Neural cell (in vitro differentiated cells): ENCODE measurements around the gene PARP3. TPM values are rescaled to one million over a fixed set of nuclear protein-coding genes. Genes with fewer than 3 reads are reported as not detected.

Source experiments
- H2AFZ ChIP-seq: fragments of 200-600, 300-800 bp; sonication (generic), shearing (Covaris generic); 2 replicates; pipeline ENCODE4 v1.6.0; 2014; ENCODE audit warnings: low read depth, mild to moderate bottlenecking, antibody characterized with exemption, low read length, moderate library complexity
- H3F3A ChIP-seq: fragments of 200-600 bp; shearing (Covaris generic); 2 replicates; pipeline ENCODE4 v1.6.1; 2016; ENCODE audit warnings: mild to moderate bottlenecking, moderate library complexity, mixed read lengths, antibody characterized with exemption, low read length; ENCODE audit not compliant: insufficient read depth, poor library complexity, severe bottlenecking
- H3K27ac ChIP-seq: fragments of 200-600, 300-800 bp; sonication (generic), shearing (Covaris generic); 2 replicates; pipeline ENCODE4 v1.5.1; 2014; ENCODE audit warnings: mild to moderate bottlenecking, low read length, moderate library complexity
- H3K27me3 ChIP-seq: fragments of 300-800, 200-600 bp; sonication (generic), shearing (Covaris generic); 2 replicates; pipeline ENCODE4 v1.6.0; 2014; ENCODE audit warnings: mild to moderate bottlenecking, low read depth, low read length, moderate library complexity; ENCODE audit not compliant: insufficient read depth
- H3K36me3 ChIP-seq: fragments of 300-800, 200-600 bp; sonication (generic), shearing (Covaris generic); 2 replicates; pipeline ENCODE4 v1.5.1; 2014; ENCODE audit warnings: mild to moderate bottlenecking, antibody characterized with exemption, low read length, moderate library complexity; ENCODE audit not compliant: insufficient read depth
- H3K4me2 ChIP-seq: fragments of 300-800, 200-600 bp; sonication (generic), shearing (Covaris generic); 2 replicates; pipeline ENCODE4 v1.6.0; 2014; ENCODE audit warnings: mild to moderate bottlenecking, low read length
- H3K4me3 ChIP-seq: fragments of 300-800, 200-600 bp; sonication (generic), shearing (Covaris generic); 2 replicates; pipeline ENCODE4 v1.5.1; 2014; ENCODE audit warnings: mild to moderate bottlenecking, low read length, moderate library complexity
- H3K79me2 ChIP-seq: fragments of 200-600 bp; shearing (Covaris generic); replicated peaks from 2 replicates; pipeline ENCODE4 v1.6.0; 2014; ENCODE audit warnings: mild to moderate bottlenecking, low read length, moderate library complexity; ENCODE audit not compliant: insufficient read depth
- H3K9ac ChIP-seq: fragments of 300-800, 200-600 bp; sonication (generic), shearing (Covaris generic); 2 replicates; pipeline ENCODE4 v1.6.1; 2016; ENCODE audit warnings: mild to moderate bottlenecking, low read length, mixed read lengths
- H3K9me2 ChIP-seq: fragments of 200-600 bp; shearing (Covaris generic); 2 replicates; pipeline ENCODE4 v1.6.1; 2016; ENCODE audit warnings: mild to moderate bottlenecking, low read length, mixed read lengths; ENCODE audit not compliant: insufficient read depth
- H3K9me3 ChIP-seq: fragments of 200-600, 300-800 bp; sonication (generic), shearing (Covaris generic); 2 replicates; pipeline ENCODE4 v1.6.1; 2016; ENCODE audit warnings: mild to moderate bottlenecking, mixed run types, low read length, moderate library complexity, mixed read lengths
- H4K20me1 ChIP-seq: fragments of 200-600 bp; shearing (Covaris generic); 2 replicates; pipeline ENCODE4 v1.6.1; 2016; ENCODE audit warnings: mild to moderate bottlenecking, mixed run types; ENCODE audit not compliant: insufficient read depth
- CTCF ChIP-seq: fragments of 450-650 bp; IDR thresholded peaks from 2 replicates; pipeline ENCODE4 v1.5.1; 2014; ENCODE audit warnings: antibody characterized with exemption, mild to moderate bottlenecking, moderate library complexity; ENCODE audit not compliant: poor library complexity, severe bottlenecking
- EP300 ChIP-seq: fragments of 450-650 bp; conservative IDR thresholded peaks from 2 replicates; pipeline ENCODE4 v1.6.1; 2014; ENCODE audit warnings: antibody characterized with exemption, mild to moderate bottlenecking, moderate library complexity; ENCODE audit not compliant: poor library complexity, severe bottlenecking
- EZH2 ChIP-seq: fragments of 200-600, 300-800 bp; shearing (Covaris generic), sonication (generic); IDR thresholded peaks from 2 replicates; pipeline ENCODE4 v1.6.1; 2014; ENCODE audit warnings: antibody characterized with exemption, low read length, borderline replicate concordance, mild to moderate bottlenecking; ENCODE audit not compliant: insufficient read depth, poor library complexity, severe bottlenecking
- MXI1 ChIP-seq: fragments of 450-650 bp; conservative IDR thresholded peaks from 2 replicates; pipeline ENCODE4 v1.6.1; 2014; ENCODE audit warnings: antibody characterized with exemption, mild to moderate bottlenecking; ENCODE audit not compliant: poor library complexity, severe bottlenecking
- POLR2AphosphoS5 ChIP-seq: IDR thresholded peaks from 2 replicates; pipeline ENCODE4 v1.6.1; 2012
- RAD21 ChIP-seq: fragments of 450-650 bp; conservative IDR thresholded peaks from 2 replicates; pipeline ENCODE4 v1.6.1; 2014; ENCODE audit warnings: antibody characterized with exemption, mild to moderate bottlenecking, moderate library complexity
- SMC3 ChIP-seq: fragments of 450-650 bp; conservative IDR thresholded peaks from 2 replicates; pipeline ENCODE4 v1.6.1; 2014; ENCODE audit warnings: antibody characterized with exemption, mild to moderate bottlenecking, moderate library complexity; ENCODE audit not compliant: poor library complexity
- TAF1 ChIP-seq: IDR thresholded peaks from 2 replicates; pipeline ENCODE4 v1.6.1; 2012; ENCODE audit warnings: low read depth
- polyA plus RNA-seq: library from polyadenylated mRNA; depleted of rRNA; stranded (reverse); fragments of >200 nt; gene quantifications from 2 replicates; pipeline ENCODE4 v1.2.3, GENCODE V29; 2014
- TF ChIP-seq, protein P1 (sequence below): IDR thresholded peaks from 2 replicates; pipeline ENCODE4 v1.6.1; 2012; ENCODE audit warnings: borderline replicate concordance

The PARP3 gene
- polyA plus RNA-seq, 1 donor from 2014 or later: 5.3 TPM

- peak overlapping the region; percentile 85 for H3K9ac ChIP-seq
Measured at GRCh38 chr3:51975852-51976549, 33.8 kb downstream of the PARP3 start.

DNA sequence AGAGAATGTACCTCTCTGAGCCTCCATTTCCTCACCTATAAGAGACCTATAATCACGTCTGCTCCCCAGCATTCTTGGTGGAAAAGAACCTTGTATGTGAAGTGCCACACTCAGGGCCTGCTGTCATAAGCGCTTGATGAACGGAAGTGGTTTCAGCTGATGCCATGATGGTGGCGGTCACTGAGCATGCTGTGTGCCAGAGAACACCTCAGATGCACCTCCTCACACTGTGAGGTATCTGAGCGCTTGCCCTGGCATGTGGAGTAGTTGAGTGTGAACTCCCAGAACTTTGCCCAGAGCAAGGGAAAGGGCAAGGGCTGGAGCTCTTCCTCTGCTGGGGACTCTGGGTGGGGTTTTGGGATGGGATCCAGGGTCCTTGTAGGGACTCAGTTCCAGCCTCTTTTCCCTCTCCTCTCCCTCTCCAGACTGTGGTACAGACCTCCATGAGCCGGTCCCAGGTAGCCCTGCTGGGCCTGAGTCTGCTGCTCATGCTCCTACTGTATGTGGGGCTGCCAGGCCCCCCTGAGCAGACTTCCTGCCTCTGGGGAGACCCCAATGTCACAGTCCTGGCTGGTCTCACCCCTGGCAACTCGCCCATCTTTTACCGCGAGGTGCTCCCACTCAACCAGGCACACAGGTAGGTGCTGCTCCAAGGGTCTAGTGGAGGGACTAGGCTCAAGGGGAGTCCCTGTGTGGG, 35.4 kb downstream of the PARP3 start:
- no peak overlapping the region for H3K4me3 ChIP-seq
- no peaks in the 10 kb centered on the region for H3K9me3 ChIP-seq
- H2AFZ ChIP-seq: no peak overlapping the region
- H3K27me3 ChIP-seq: no peaks in the 10 kb centered on the region
- no peak overlapping the region for H3K27ac ChIP-seq
- H3K9ac ChIP-seq: no peak overlapping the region
- TF ChIP-seq MXI1 (no peak), TAF1 (no peak), RAD21 (no peak), SMC3 (no peak), EP300 (no peak), POLR2AphosphoS5 (no peak), CTCF (no peak), EZH2 (no peak)
- TF ChIP-seq, protein P1, sequence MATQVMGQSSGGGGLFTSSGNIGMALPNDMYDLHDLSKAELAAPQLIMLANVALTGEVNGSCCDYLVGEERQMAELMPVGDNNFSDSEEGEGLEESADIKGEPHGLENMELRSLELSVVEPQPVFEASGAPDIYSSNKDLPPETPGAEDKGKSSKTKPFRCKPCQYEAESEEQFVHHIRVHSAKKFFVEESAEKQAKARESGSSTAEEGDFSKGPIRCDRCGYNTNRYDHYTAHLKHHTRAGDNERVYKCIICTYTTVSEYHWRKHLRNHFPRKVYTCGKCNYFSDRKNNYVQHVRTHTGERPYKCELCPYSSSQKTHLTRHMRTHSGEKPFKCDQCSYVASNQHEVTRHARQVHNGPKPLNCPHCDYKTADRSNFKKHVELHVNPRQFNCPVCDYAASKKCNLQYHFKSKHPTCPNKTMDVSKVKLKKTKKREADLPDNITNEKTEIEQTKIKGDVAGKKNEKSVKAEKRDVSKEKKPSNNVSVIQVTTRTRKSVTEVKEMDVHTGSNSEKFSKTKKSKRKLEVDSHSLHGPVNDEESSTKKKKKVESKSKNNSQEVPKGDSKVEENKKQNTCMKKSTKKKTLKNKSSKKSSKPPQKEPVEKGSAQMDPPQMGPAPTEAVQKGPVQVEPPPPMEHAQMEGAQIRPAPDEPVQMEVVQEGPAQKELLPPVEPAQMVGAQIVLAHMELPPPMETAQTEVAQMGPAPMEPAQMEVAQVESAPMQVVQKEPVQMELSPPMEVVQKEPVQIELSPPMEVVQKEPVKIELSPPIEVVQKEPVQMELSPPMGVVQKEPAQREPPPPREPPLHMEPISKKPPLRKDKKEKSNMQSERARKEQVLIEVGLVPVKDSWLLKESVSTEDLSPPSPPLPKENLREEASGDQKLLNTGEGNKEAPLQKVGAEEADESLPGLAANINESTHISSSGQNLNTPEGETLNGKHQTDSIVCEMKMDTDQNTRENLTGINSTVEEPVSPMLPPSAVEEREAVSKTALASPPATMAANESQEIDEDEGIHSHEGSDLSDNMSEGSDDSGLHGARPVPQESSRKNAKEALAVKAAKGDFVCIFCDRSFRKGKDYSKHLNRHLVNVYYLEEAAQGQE: no peak
- no peaks in the 10 kb centered on the region for H3F3A ChIP-seq
- H3K36me3 ChIP-seq: no peaks in the 10 kb centered on the region
- H4K20me1 ChIP-seq: no peaks in the 10 kb centered on the region
- no peak overlapping the region for H3K4me2 ChIP-seq
- H3K9me2 ChIP-seq: no peaks in the 10 kb centered on the region
- no peaks in the 10 kb centered on the region for H3K79me2 ChIP-seq

More at GRCh38 chr3:51975852-51976549, 33.8 kb downstream of the PARP3 start:
- H3K9me3 ChIP-seq: no peaks in the 10 kb centered on the region
- no peaks in the 10 kb centered on the region for H4K20me1 ChIP-seq
- no peaks in the 10 kb centered on the region for H3K27me3 ChIP-seq
- H3K4me3 ChIP-seq: peak overlapping the region; percentile 69
- no peaks in the 10 kb centered on the region for H3F3A ChIP-seq
- no peaks in the 10 kb centered on the region for H3K36me3 ChIP-seq
- H3K4me2 ChIP-seq: peak overlapping the region; percentile 78
- no peaks in the 10 kb centered on the region for H3K79me2 ChIP-seq
- peak; percentile 57 for TF ChIP-seq CTCF
- no peak for TF ChIP-seq MXI1
- TF ChIP-seq EP300: peak; percentile 12
- H3K27ac ChIP-seq: peak overlapping the region; percentile 70
- H3K9me2 ChIP-seq: no peaks in the 10 kb centered on the region
- H2AFZ ChIP-seq: peak overlapping the region; percentile 86
